Mammary epithelial cell (primary cell): Measurements from ENCODE around the gene ZNF8.

Experiments
- EZH2 ChIP-seq: IDR thresholded peaks from 2 replicates; pipeline ENCODE4 v1.6.1; 2012; ENCODE audit warnings: low read length, inconsistent platforms, borderline replicate concordance
- TF ChIP-seq, protein P1 (sequence below), 2 donors: IDR thresholded peaks in 1 of 2; conservative IDR thresholded peaks in 1 of 2; 2 replicates each; pipeline ENCODE4 v1.5.1; 2011 to 2012; ENCODE audit warnings: inconsistent platforms in 2 of 2, low read length in 2 of 2, mild to moderate bottlenecking in 2 of 2, control low read depth in 1 of 2, low read depth in 1 of 2; ENCODE audit not compliant: insufficient read depth in 1 of 2; ENCODE audit errors: extremely low read depth in 1 of 2

- TF ChIP-seq, protein P1, sequence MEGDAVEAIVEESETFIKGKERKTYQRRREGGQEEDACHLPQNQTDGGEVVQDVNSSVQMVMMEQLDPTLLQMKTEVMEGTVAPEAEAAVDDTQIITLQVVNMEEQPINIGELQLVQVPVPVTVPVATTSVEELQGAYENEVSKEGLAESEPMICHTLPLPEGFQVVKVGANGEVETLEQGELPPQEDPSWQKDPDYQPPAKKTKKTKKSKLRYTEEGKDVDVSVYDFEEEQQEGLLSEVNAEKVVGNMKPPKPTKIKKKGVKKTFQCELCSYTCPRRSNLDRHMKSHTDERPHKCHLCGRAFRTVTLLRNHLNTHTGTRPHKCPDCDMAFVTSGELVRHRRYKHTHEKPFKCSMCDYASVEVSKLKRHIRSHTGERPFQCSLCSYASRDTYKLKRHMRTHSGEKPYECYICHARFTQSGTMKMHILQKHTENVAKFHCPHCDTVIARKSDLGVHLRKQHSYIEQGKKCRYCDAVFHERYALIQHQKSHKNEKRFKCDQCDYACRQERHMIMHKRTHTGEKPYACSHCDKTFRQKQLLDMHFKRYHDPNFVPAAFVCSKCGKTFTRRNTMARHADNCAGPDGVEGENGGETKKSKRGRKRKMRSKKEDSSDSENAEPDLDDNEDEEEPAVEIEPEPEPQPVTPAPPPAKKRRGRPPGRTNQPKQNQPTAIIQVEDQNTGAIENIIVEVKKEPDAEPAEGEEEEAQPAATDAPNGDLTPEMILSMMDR (conservative IDR thresholded peaks at IDR 0.05 in 1 of 2, IDR thresholded peaks at IDR 0.05 in 1 of 2; ENCODE audit: extremely low read depth in 1 of 2, insufficient read depth in 1 of 2, low read depth in 1 of 2, low read length in 2 of 2), result no peak
- TF ChIP-seq EZH2, result no peak
Measured at GRCh38 chr19:58305932-58306323, 27.2 kb downstream of the ZNF8 start.
